Astrocyte (in vitro differentiated cells and primary cell): ENCODE data around the gene TWF2. TPM values are rescaled to one million over a fixed set of nuclear protein-coding genes. Genes with fewer than 3 reads are reported as not detected.

ENCODE experiments used
- DNase-seq: peaks from one replicate; pipeline ENCODE4 v3.0.0-alpha.2; 2010; ENCODE audit warnings: low read depth
- FAIRE-seq: peaks from 2 replicates; lab custom pipeline; 2011; peaks lifted over from hg19 to GRCh38; lab: Jason Lieb, UNC
- H2AFZ ChIP-seq: 2 replicates; pipeline ENCODE4 v1.6.0; 2012; ENCODE audit warnings: low read depth, low read length, inconsistent platforms
- H3K27ac ChIP-seq: 2 replicates; pipeline ENCODE4 v1.5.1; 2011; ENCODE audit warnings: low read depth, low read length, inconsistent platforms
- H3K27me3 ChIP-seq: 2 replicates; pipeline ENCODE4 v1.6.0; 2011; ENCODE audit warnings: low read length, inconsistent platforms; ENCODE audit not compliant: insufficient read depth
- H3K36me3 ChIP-seq: 2 replicates; pipeline ENCODE4 v1.5.1; 2011; ENCODE audit warnings: low read length, inconsistent platforms; ENCODE audit not compliant: insufficient read depth
- H3K4me1 ChIP-seq: 2 replicates; pipeline ENCODE4 v1.5.1; 2011; ENCODE audit warnings: low read length, inconsistent platforms; ENCODE audit not compliant: insufficient read depth
- H3K4me2 ChIP-seq: 2 replicates; pipeline ENCODE4 v1.6.0; 2012; ENCODE audit warnings: low read length, inconsistent platforms
- H3K4me3 ChIP-seq: 2 replicates; pipeline ENCODE4 v1.5.1; 2011; ENCODE audit warnings: low read depth, mild to moderate bottlenecking, low read length, inconsistent platforms; ENCODE audit not compliant: insufficient read depth
- H3K79me2 ChIP-seq: 2 replicates; pipeline ENCODE4 v1.6.0; 2012; ENCODE audit warnings: mild to moderate bottlenecking, low read length, inconsistent platforms; ENCODE audit not compliant: insufficient read depth
- H3K9ac ChIP-seq: 2 replicates; pipeline ENCODE4 v1.6.0; 2012; ENCODE audit warnings: mild to moderate bottlenecking, low read length, inconsistent platforms
- H3K9me3 ChIP-seq: 2 replicates; pipeline ENCODE4 v1.5.1; 2012; ENCODE audit warnings: low read depth, mild to moderate bottlenecking, low read length, inconsistent platforms; ENCODE audit not compliant: insufficient read depth
- H4K20me1 ChIP-seq: 2 replicates; pipeline ENCODE4 v1.6.0; 2012; ENCODE audit warnings: low read length, inconsistent platforms; ENCODE audit not compliant: insufficient read depth
- H3K27ac Mint-ChIP-seq: one replicate; pipeline ENCODE4 v1.8.0; 2021; ENCODE audit warnings: mild to moderate bottlenecking, mixed read lengths; ENCODE audit not compliant: unreplicated experiment
- H3K27me3 Mint-ChIP-seq: one replicate; pipeline ENCODE4 v1.8.0; 2021; ENCODE audit warnings: low read depth, mixed read lengths; ENCODE audit not compliant: unreplicated experiment
- H3K36me3 Mint-ChIP-seq: one replicate; pipeline ENCODE4 v1.8.0; 2021; ENCODE audit warnings: low read depth, mixed read lengths; ENCODE audit not compliant: unreplicated experiment
- H3K4me1 Mint-ChIP-seq: one replicate; pipeline ENCODE4 v1.8.0; 2021; ENCODE audit warnings: low read depth, mixed read lengths; ENCODE audit not compliant: unreplicated experiment
- H3K4me3 Mint-ChIP-seq: one replicate; pipeline ENCODE4 v1.8.0; 2021; ENCODE audit warnings: mild to moderate bottlenecking, moderate library complexity, mixed read lengths; ENCODE audit not compliant: unreplicated experiment
- H3K9me3 Mint-ChIP-seq: one replicate; pipeline ENCODE4 v1.8.0; 2021; ENCODE audit warnings: mild to moderate bottlenecking, mixed read lengths; ENCODE audit not compliant: unreplicated experiment
- CTCF ChIP-seq: IDR thresholded peaks from 2 replicates; pipeline ENCODE4 v1.5.1; 2011; ENCODE audit warnings: low read depth, mild to moderate bottlenecking, inconsistent platforms, low read length, moderate library complexity; ENCODE audit not compliant: insufficient read depth
- EZH2 ChIP-seq: IDR thresholded peaks from 2 replicates; pipeline ENCODE4 v1.6.1; 2012; ENCODE audit warnings: mild to moderate bottlenecking, low read length, inconsistent platforms; ENCODE audit not compliant: insufficient read depth
- total RNA-seq: library from RNA; stranded (reverse); gene quantifications from 2 replicates; pipeline ENCODE4 v1.2.1, GENCODE V29; 2021

Gene TWF2
- total RNA-seq, 1 donor from 2014 or later, result 103 TPM

GRCh38 chr3:52248165-52248541 lies 9.2 kb upstream of the TWF2 start:
- Mint-ChIP-seq H3K27me3 (no peaks in the 10 kb centered on the region), H3K36me3 (peaks cover 24% of the 10 kb centered on the region), H3K4me1 (peaks cover 8% of the 10 kb centered on the region), H3K9me3 (peaks cover 3% of the 10 kb centered on the region), H3K27ac (no peak overlapping the region), H3K4me3 (no peak overlapping the region)
- H4K20me1 ChIP-seq, result peaks cover 50% of the 10 kb centered on the region
- DNase-seq (no peak), FAIRE-seq (no peak)
- no peak for TF ChIP-seq CTCF
- TF ChIP-seq EZH2, result no peak
- H3K27ac ChIP-seq, result no peak overlapping the region
- H3K4me3 ChIP-seq, result no peak overlapping the region
- no peak overlapping the region for H3K9ac ChIP-seq
- H3K9me3 ChIP-seq, result no peaks in the 10 kb centered on the region
- no peak overlapping the region for H3K4me2 ChIP-seq
- H3K36me3 ChIP-seq, result peaks cover 25% of the 10 kb centered on the region
- H3K79me2 ChIP-seq, result peaks cover 5% of the 10 kb centered on the region
- H2AFZ ChIP-seq, result no peak overlapping the region
- H3K4me1 ChIP-seq, result peaks cover 20% of the 10 kb centered on the region
- H3K27me3 ChIP-seq, result no peaks in the 10 kb centered on the region

GRCh38 chr3:52247409-52248164 lies 8.6 kb upstream of the TWF2 start:
- Histone ChIP-seq H3K4me2 (peak overlapping the region; percentile 92), H3K79me2 (peaks cover 5% of the 10 kb centered on the region), H4K20me1 (peaks cover 47% of the 10 kb centered on the region), H2AFZ (no peak overlapping the region), H3K9ac (no peak overlapping the region), H3K27ac (no peak overlapping the region), H3K9me3 (no peaks in the 10 kb centered on the region), H3K36me3 (peaks cover 22% of the 10 kb centered on the region), H3K4me1 (peaks cover 20% of the 10 kb centered on the region), H3K4me3 (no peak overlapping the region), H3K27me3 (no peaks in the 10 kb centered on the region)
- Mint-ChIP-seq H3K27me3 (no peaks in the 10 kb centered on the region), H3K9me3 (peaks cover 4% of the 10 kb centered on the region), H3K4me1 (peaks cover 5% of the 10 kb centered on the region), H3K27ac (peak overlapping the region; percentile 62), H3K36me3 (peaks cover 20% of the 10 kb centered on the region), H3K4me3 (peak overlapping the region; percentile 69)
- TF ChIP-seq EZH2, result no peak
- no peak for TF ChIP-seq CTCF
- no peak for FAIRE-seq
- no peak for DNase-seq

GRCh38 chr3:52246728-52247408 lies 7.9 kb upstream of the TWF2 start:
- FAIRE-seq (no peak), DNase-seq (no peak)
- H3K27me3 Mint-ChIP-seq, result no peaks in the 10 kb centered on the region
- peak overlapping the region; percentile 77 for H3K4me3 Mint-ChIP-seq
- Histone ChIP-seq H4K20me1 (peaks cover 44% of the 10 kb centered on the region), H3K4me1 (peaks cover 20% of the 10 kb centered on the region), H3K27me3 (no peaks in the 10 kb centered on the region), H3K36me3 (peaks cover 17% of the 10 kb centered on the region), H2AFZ (no peak overlapping the region), H3K4me3 (no peak overlapping the region), H3K4me2 (peak overlapping the region; percentile 92), H3K27ac (no peak overlapping the region), H3K9me3 (no peaks in the 10 kb centered on the region), H3K9ac (no peak overlapping the region), H3K79me2 (peaks cover 5% of the 10 kb centered on the region)
- peak overlapping the region; percentile 4 for H3K27ac Mint-ChIP-seq
- H3K36me3 Mint-ChIP-seq, result peaks cover 20% of the 10 kb centered on the region
- peaks cover 5% of the 10 kb centered on the region for H3K9me3 Mint-ChIP-seq
- peaks cover 6% of the 10 kb centered on the region for H3K4me1 Mint-ChIP-seq
- no peak for TF ChIP-seq EZH2
- TF ChIP-seq CTCF, result no peak
